ENCODE data around the gene RPS6KA5. TPM values are rescaled to one million over a fixed set of nuclear protein-coding genes. Genes with fewer than 3 reads are reported as not detected.

Gene RPS6KA5
- total RNA-seq, 1 donor from 2014 or later: 4.4 TPM

- Mint-ChIP-seq H3K9me3 (ENCODE audit: low read depth) (peaks cover 14% of the 10 kb centered on the region), H3K4me3 (ENCODE audit: low read depth) (no peak overlapping the region), H3K27ac (peak overlapping the region; percentile 10), H3K36me3 (ENCODE audit: insufficient read depth) (peaks cover 9% of the 10 kb centered on the region), H3K27me3 (no peaks in the 10 kb centered on the region), H3K4me1 (ENCODE audit: low read depth) (no peaks in the 10 kb centered on the region)
- no peak for DNase-seq (ENCODE audit: low spot score, unreplicated experiment)
- TF ChIP-seq CTCF (IDR thresholded peaks at IDR 0.05; ENCODE audit: unreplicated experiment): no peak
These were observed 174.1 kb downstream of the RPS6KA5 start for GRCh38 chr14:90886297-90886815.

- H3K36me3 Mint-ChIP-seq (ENCODE audit: insufficient read depth): peaks cover 13% of the 10 kb centered on the region
- no peaks in the 10 kb centered on the region for H3K27me3 Mint-ChIP-seq
- H3K4me1 Mint-ChIP-seq (ENCODE audit: low read depth): no peaks in the 10 kb centered on the region
- no peak overlapping the region for H3K27ac Mint-ChIP-seq
- peaks cover 18% of the 10 kb centered on the region for H3K9me3 Mint-ChIP-seq (ENCODE audit: low read depth)
- H3K4me3 Mint-ChIP-seq (ENCODE audit: low read depth): no peak overlapping the region
- no peak for TF ChIP-seq CTCF (IDR thresholded peaks at IDR 0.05; ENCODE audit: unreplicated experiment)
- DNase-seq (ENCODE audit: low spot score, unreplicated experiment): no peak
These were observed 176.7 kb downstream of the RPS6KA5 start for GRCh38 chr14:90883782-90884181.

GRCh38 chr14:90883197-90883596, 177.2 kb downstream of the RPS6KA5 start:
- H3K27me3 Mint-ChIP-seq: no peaks in the 10 kb centered on the region
- no peak for TF ChIP-seq CTCF (IDR thresholded peaks at IDR 0.05; ENCODE audit: unreplicated experiment)
- no peak overlapping the region for H3K4me3 Mint-ChIP-seq (ENCODE audit: low read depth)
- DNase-seq (ENCODE audit: low spot score, unreplicated experiment): no peak
- peaks cover 18% of the 10 kb centered on the region for H3K9me3 Mint-ChIP-seq (ENCODE audit: low read depth)
- H3K4me1 Mint-ChIP-seq (ENCODE audit: low read depth): no peaks in the 10 kb centered on the region
- peaks cover 13% of the 10 kb centered on the region for H3K36me3 Mint-ChIP-seq (ENCODE audit: insufficient read depth)
- H3K27ac Mint-ChIP-seq: no peak overlapping the region

GRCh38 chr14:90880282-90880681, 180.2 kb downstream of the RPS6KA5 start:
- H3K27me3 Mint-ChIP-seq: no peaks in the 10 kb centered on the region
- DNase-seq (ENCODE audit: low spot score, unreplicated experiment): no peak
- no peaks in the 10 kb centered on the region for H3K4me1 Mint-ChIP-seq (ENCODE audit: low read depth)
- peaks cover 18% of the 10 kb centered on the region for H3K9me3 Mint-ChIP-seq (ENCODE audit: low read depth)
- H3K36me3 Mint-ChIP-seq (ENCODE audit: insufficient read depth): peaks cover 13% of the 10 kb centered on the region
- H3K4me3 Mint-ChIP-seq (ENCODE audit: low read depth): no peak overlapping the region
- TF ChIP-seq CTCF (IDR thresholded peaks at IDR 0.05; ENCODE audit: unreplicated experiment): no peak
- no peak overlapping the region for H3K27ac Mint-ChIP-seq

- no peak for TF ChIP-seq CTCF (IDR thresholded peaks at IDR 0.05; ENCODE audit: unreplicated experiment)
- H3K9me3 Mint-ChIP-seq (ENCODE audit: low read depth): no peaks in the 10 kb centered on the region
- no peaks in the 10 kb centered on the region for H3K27me3 Mint-ChIP-seq
- H3K36me3 Mint-ChIP-seq (ENCODE audit: insufficient read depth): peaks cover 5% of the 10 kb centered on the region
- H3K4me3 Mint-ChIP-seq (ENCODE audit: low read depth): no peak overlapping the region
- H3K4me1 Mint-ChIP-seq (ENCODE audit: low read depth): no peaks in the 10 kb centered on the region
- no peak for DNase-seq (ENCODE audit: low spot score, unreplicated experiment)
- H3K27ac Mint-ChIP-seq: no peak overlapping the region
These were observed 185.8 kb downstream of the RPS6KA5 start for GRCh38 chr14:90874599-90874998.
